GM19023 (cell line): ENCODE results near the gene ADCY7.

Experiments
- ATAC-seq: cut with Tn5 transposase; IDR thresholded peaks from one replicate; pipeline ENCODE4 v1.9.1; 2021; ENCODE audit warnings: mild to moderate bottlenecking, moderate library complexity; ENCODE audit not compliant: unreplicated experiment

ADCY7 gene

GRCh38 chr16:50279504-50279865 lies 13.1 kb downstream of the ADCY7 start:
- ATAC-seq: no peak

GRCh38 chr16:50280932-50281331 lies 14.6 kb downstream of the ADCY7 start:
- no peak for ATAC-seq

- no peak for ATAC-seq
Measured at GRCh38 chr16:50281391-50282009, 15.1 kb downstream of the ADCY7 start.

GRCh38 chr16:50282010-50282538 lies 15.7 kb downstream of the ADCY7 start:
- ATAC-seq: peak; percentile 89

GRCh38 chr16:50282955-50283631 lies 16.7 kb downstream of the ADCY7 start:
- no peak for ATAC-seq

GRCh38 chr16:50284131-50284911 lies 18.0 kb downstream of the ADCY7 start:
- no peak for ATAC-seq

GRCh38 chr16:50285406-50286003 lies 19.2 kb downstream of the ADCY7 start:
- no peak for ATAC-seq

GRCh38 chr16:50286681-50287080 lies 20.3 kb downstream of the ADCY7 start:
- no peak for ATAC-seq

GRCh38 chr16:50288026-50288425 lies 21.7 kb downstream of the ADCY7 start:
- no peak for ATAC-seq

GRCh38 chr16:50288920-50289319 lies 22.6 kb downstream of the ADCY7 start:
- ATAC-seq: no peak

- ATAC-seq: no peak
Measured at GRCh38 chr16:50289950-50290764, 23.8 kb downstream of the ADCY7 start.

GRCh38 chr16:50290856-50291255 lies 24.5 kb downstream of the ADCY7 start:
- ATAC-seq: no peak

GRCh38 chr16:50291719-50292565 lies 25.6 kb downstream of the ADCY7 start:
- ATAC-seq: no peak

GRCh38 chr16:50292566-50292948 lies 26.2 kb downstream of the ADCY7 start:
- ATAC-seq: no peak

- no peak for ATAC-seq
Measured at GRCh38 chr16:50293041-50293783, 26.9 kb downstream of the ADCY7 start.

- no peak for ATAC-seq
Measured at GRCh38 chr16:50293994-50294855, 27.9 kb downstream of the ADCY7 start.

GRCh38 chr16:50294955-50295354 lies 28.6 kb downstream of the ADCY7 start:
- no peak for ATAC-seq

GRCh38 chr16:50295541-50296132 lies 29.3 kb downstream of the ADCY7 start:
- ATAC-seq: no peak
